ENCODE data around the gene HDAC9. TPM values are rescaled to one million over a fixed set of nuclear protein-coding genes. Genes with fewer than 3 reads are reported as not detected.
A peak's percentile ranks its signal among the peaks of the same experiment; 100 is the strongest.

HDAC9 gene
- total RNA-seq, 2 donors from 2014 or later, result 16.0 to 22.4 TPM

- DNase-seq, result no peak
- intact Hi-C loops (cut with DNase I), result no loop called here
- ATAC-seq, result peak in 1 of 2 donors; percentile 45
Observed at GRCh38 chr7:18890885-18891621, 395.5 kb downstream of the HDAC9 start.

- DNase-seq, result no peak
- ATAC-seq, result no peak
- intact Hi-C loops (cut with DNase I), result no loop called here
Observed at GRCh38 chr7:18893156-18893555, 397.6 kb downstream of the HDAC9 start.

GRCh38 chr7:18894155-18894554 lies 398.6 kb downstream of the HDAC9 start:
- ATAC-seq (no peak), DNase-seq (no peak)
- intact Hi-C loops (cut with DNase I), result no loop called here

GRCh38 chr7:18895456-18895855 lies 399.9 kb downstream of the HDAC9 start:
- intact Hi-C loops (cut with DNase I), result no loop called here
- DNase-seq (no peak), ATAC-seq (peak in 1 of 2 donors; percentile 63)

GRCh38 chr7:18896343-18896975 lies 400.9 kb downstream of the HDAC9 start:
- intact Hi-C loops (cut with DNase I), result no loop called here
- no peak for ATAC-seq

GRCh38 chr7:18900236-18900635 lies 404.7 kb downstream of the HDAC9 start:
- ATAC-seq (no peak), DNase-seq (no peak)
- intact Hi-C loops (cut with DNase I), result no loop called here

More at GRCh38 chr7:18896343-18896975, 400.9 kb downstream of the HDAC9 start:
- DNase-seq, result no peak

- DNase-seq, result no peak
- ATAC-seq, result no peak
- intact Hi-C loops (cut with DNase I), result no loop called here
Observed at GRCh38 chr7:18900803-18901202, 405.3 kb downstream of the HDAC9 start.

GRCh38 chr7:18901351-18901750 lies 405.8 kb downstream of the HDAC9 start:
- no peak for DNase-seq
- intact Hi-C loops (cut with DNase I), result no loop called here
- no peak for ATAC-seq

- ATAC-seq, result no peak
- intact Hi-C loops (cut with DNase I), result no loop called here
- no peak for DNase-seq
Observed at GRCh38 chr7:18901982-18902421, 406.5 kb downstream of the HDAC9 start.

- DNase-seq, result no peak
- intact Hi-C loops (cut with DNase I), result no loop called here
- ATAC-seq, result no peak
Observed at GRCh38 chr7:18902892-18903291, 407.3 kb downstream of the HDAC9 start.

GRCh38 chr7:18903695-18904094 lies 408.1 kb downstream of the HDAC9 start:
- intact Hi-C loops (cut with DNase I), result no loop called here
- peak in 1 of 2 donors; percentile 32 for ATAC-seq
- no peak for DNase-seq

GRCh38 chr7:18905316-18905943 lies 409.9 kb downstream of the HDAC9 start:
- ATAC-seq (no peak), DNase-seq (no peak)
- intact Hi-C loops (cut with DNase I), result no loop called here

- intact Hi-C loops (cut with DNase I), result no loop called here
- DNase-seq, result no peak
- ATAC-seq, result no peak
Observed at GRCh38 chr7:18906901-18907300, 411.4 kb downstream of the HDAC9 start.

- intact Hi-C loops (cut with DNase I), result no loop called here
- no peak for ATAC-seq
- no peak for DNase-seq
Observed at GRCh38 chr7:18913106-18913505, 417.6 kb downstream of the HDAC9 start.

GRCh38 chr7:18916826-18917225 lies 421.3 kb downstream of the HDAC9 start:
- ATAC-seq (no peak), DNase-seq (no peak)
- intact Hi-C loops (cut with DNase I), result no loop called here

- no peak for ATAC-seq
- intact Hi-C loops (cut with DNase I), result no loop called here
- no peak for DNase-seq
Observed at GRCh38 chr7:18927134-18927533, 431.6 kb downstream of the HDAC9 start.

GRCh38 chr7:18936265-18936664 lies 440.7 kb downstream of the HDAC9 start:
- ATAC-seq (no peak), DNase-seq (no peak)
- intact Hi-C loops (cut with DNase I), result no loop called here

GRCh38 chr7:18939771-18940592 lies 444.4 kb downstream of the HDAC9 start:
- DNase-seq (no peak), ATAC-seq (no peak)
- intact Hi-C loops (cut with DNase I), result no loop called here

GRCh38 chr7:18940593-18941134 lies 445.1 kb downstream of the HDAC9 start:
- no peak for ATAC-seq
- intact Hi-C loops (cut with DNase I), result no loop called here

More at GRCh38 chr7:18940593-18941134, 445.1 kb downstream of the HDAC9 start:
- DNase-seq, result no peak

Measured in left cardiac atrium (tissue), 4 donors.